Colonic mucosa (tissue), 4 donors: Measurements from ENCODE around the gene OPRL1. TPM values are rescaled to one million over a fixed set of nuclear protein-coding genes. Genes with fewer than 3 reads are reported as not detected.

ENCODE experiments used
- DNase-seq: peaks from one replicate; pipeline ENCODE4 v3.0.0-alpha.2; 2020
- H3K27ac ChIP-seq: fragments of 200-600 bp; one replicate; pipeline ENCODE4 v1.8.0; 2021
- H3K27me3 ChIP-seq: fragments of 200-600 bp; one replicate; pipeline ENCODE4 v1.8.0; 2021
- H3K36me3 ChIP-seq: fragments of 200-600 bp; one replicate; pipeline ENCODE4 v1.8.0; 2021
- H3K4me1 ChIP-seq: fragments of 200-600 bp; one replicate; pipeline ENCODE4 v1.8.0; 2021; ENCODE audit warnings: mild to moderate bottlenecking
- H3K4me3 ChIP-seq: fragments of 200-600 bp; one replicate; pipeline ENCODE4 v1.8.0; 2021
- H3K9ac ChIP-seq, 2 donors: one replicate each; pipeline ENCODE4 v1.7.0; 2013; ENCODE audit warnings: control low read depth in 2 of 2, low read depth in 2 of 2, low read length in 2 of 2
- H3K9me3 ChIP-seq: fragments of 200-600 bp; one replicate; pipeline ENCODE4 v1.8.0; 2021
- intact Hi-C: fragments of 100-400 bp; cut with DNase I; formaldehyde crosslinking; loops from one replicate; pipeline ENCODE4 v1.14.1; 2022
- total RNA-seq, 2 donors: library from RNA; stranded (reverse); fragmentation: NEBNext Ultra II Directional in 1 of 2; extraction: Animal tissue kit (Norgen Biotek cat#: 25700) in 1 of 2; gene quantifications; one replicate each; pipeline ENCODE4 v1.2.1, GENCODE V29; 2021
- TF ChIP-seq, protein P1 (sequence below): fragments of 200-600 bp; IDR thresholded peaks from one replicate; pipeline ENCODE4 v1.8.0; 2022; ENCODE audit warnings: antibody characterized with exemption, mild to moderate bottlenecking
- donor health status: healthy.
- donor health status: DM: no; HTN: no; CAD: no.
- donor health status: DM: no; HTN: no; CAD: no.

OPRL1 gene
- total RNA-seq, 2 donors from 2014 or later, result 0.24 to 0.25 TPM

DNA sequence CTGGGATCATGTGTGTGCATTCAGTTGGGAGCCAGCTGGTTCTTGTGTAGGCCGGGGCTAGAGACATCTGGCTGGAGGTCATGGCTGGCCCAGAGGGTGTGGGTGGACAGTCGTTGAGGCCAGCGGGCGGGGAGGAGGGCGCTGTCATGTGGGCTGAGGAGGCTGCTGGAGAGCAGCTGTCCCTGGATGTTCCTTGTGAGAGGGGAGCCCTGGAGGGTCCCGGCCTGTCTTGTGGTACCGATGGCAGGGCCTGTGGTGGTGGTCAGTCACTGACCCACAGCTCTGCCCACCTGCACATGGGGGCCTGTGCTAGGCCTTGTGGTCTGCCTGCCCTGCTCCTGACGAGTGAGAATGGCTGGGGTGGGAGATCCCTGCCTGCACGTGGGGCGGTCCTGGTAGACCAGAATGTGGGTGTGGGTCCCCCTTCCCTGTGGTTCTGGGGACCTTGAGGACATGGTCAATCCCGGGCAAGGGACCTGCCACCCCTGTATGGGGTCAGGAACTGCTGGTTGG lies 45.8 kb upstream of the OPRL1 start:
- peaks cover 18% of the 10 kb centered on the region for H3K27me3 ChIP-seq
- no peak for DNase-seq
- H3K36me3 ChIP-seq, result peaks cover 16% of the 10 kb centered on the region
- no peaks in the 10 kb centered on the region for H3K9me3 ChIP-seq
- H3K27ac ChIP-seq, result no peak overlapping the region
- no peak overlapping the region for H3K9ac ChIP-seq
- H3K4me1 ChIP-seq, result peaks cover 16% of the 10 kb centered on the region
- TF ChIP-seq, protein P1, sequence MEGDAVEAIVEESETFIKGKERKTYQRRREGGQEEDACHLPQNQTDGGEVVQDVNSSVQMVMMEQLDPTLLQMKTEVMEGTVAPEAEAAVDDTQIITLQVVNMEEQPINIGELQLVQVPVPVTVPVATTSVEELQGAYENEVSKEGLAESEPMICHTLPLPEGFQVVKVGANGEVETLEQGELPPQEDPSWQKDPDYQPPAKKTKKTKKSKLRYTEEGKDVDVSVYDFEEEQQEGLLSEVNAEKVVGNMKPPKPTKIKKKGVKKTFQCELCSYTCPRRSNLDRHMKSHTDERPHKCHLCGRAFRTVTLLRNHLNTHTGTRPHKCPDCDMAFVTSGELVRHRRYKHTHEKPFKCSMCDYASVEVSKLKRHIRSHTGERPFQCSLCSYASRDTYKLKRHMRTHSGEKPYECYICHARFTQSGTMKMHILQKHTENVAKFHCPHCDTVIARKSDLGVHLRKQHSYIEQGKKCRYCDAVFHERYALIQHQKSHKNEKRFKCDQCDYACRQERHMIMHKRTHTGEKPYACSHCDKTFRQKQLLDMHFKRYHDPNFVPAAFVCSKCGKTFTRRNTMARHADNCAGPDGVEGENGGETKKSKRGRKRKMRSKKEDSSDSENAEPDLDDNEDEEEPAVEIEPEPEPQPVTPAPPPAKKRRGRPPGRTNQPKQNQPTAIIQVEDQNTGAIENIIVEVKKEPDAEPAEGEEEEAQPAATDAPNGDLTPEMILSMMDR, result no peak
- no peak overlapping the region for H3K4me3 ChIP-seq
- intact Hi-C loops, result no loop called here

DNA sequence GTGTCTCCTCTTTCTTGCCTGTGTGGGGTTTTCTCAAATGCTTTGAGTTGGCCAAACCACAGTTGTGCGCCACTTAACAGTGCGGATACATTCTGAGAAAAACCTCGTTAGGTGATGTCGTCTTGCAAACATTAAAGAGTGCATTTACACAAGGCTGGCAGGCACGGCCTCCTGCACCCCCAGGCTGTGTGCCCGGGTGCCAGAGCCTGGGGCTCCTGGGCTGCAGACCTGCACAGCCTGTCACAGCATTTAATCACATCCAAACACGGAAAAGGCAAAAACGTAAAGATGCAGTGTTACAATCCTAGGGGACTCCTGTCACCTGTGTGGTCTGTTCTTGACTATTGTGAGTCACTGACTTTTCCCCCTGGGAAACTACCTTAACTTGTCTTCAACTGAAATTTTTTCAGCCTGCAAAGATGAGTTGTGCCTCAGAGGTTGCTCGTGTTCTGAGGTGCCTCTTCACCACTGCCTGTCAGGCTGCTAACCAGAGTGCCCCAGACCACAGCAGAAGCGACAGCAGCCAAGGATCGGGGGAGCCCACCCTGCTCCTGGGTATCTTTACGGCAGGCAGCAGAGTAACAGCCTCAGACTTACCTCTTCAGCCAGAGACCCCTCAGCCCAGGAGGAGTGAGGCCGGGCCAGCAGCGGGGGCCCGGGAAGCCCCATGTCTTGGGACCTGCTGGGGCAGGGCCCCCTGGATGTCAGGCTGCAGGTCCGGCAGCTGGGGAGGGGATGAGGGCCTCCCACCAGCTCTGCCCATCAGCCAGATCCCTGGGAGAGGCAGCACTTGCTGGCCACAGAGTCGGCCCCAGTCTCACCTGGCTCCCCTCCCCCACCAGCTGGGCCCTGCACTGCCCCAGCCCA lies 44.6 kb upstream of the OPRL1 start:
- TF ChIP-seq, protein P1, result no peak
- Histone ChIP-seq H3K9me3 (no peaks in the 10 kb centered on the region), H3K4me1 (peaks cover 11% of the 10 kb centered on the region), H3K9ac (no peak overlapping the region), H3K36me3 (peaks cover 8% of the 10 kb centered on the region), H3K27ac (no peak overlapping the region), H3K4me3 (no peak overlapping the region), H3K27me3 (peaks cover 19% of the 10 kb centered on the region)
- DNase-seq, result no peak
- intact Hi-C loops, result no loop called here

DNA sequence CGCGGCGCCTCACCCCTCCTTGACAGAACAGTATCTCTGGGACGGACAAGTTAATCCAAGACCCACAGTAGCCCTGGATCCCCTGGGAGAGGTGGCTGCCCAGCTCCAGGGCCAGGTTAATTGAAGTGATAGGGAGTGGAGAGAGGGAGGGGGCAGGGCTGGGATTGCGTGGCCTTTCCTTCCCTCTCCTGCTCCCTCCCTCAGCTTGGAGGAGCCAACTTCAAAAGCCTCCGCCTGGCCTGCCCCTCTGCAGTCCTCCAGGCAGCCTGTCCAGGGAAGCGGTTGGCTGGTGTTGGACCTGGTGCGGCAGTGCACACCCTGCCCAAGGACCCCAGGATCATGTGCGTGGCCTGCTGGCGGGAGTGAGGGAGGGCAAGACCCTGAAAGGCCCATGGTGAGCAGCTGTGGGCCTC lies 43.9 kb upstream of the OPRL1 start, which contains the start of gene C20orf204:
C20orf204 (plus strand) TSS at position 250 of the 413 bp plus-strand sequence; CDS start at position 392, 142 bp downstream.
- H3K9me3 ChIP-seq, result no peaks in the 10 kb centered on the region
- TF ChIP-seq, protein P1, result no peak
- H3K4me3 ChIP-seq, result no peak within 1 kb of the TSS
- no peak for DNase-seq
- H3K27me3 ChIP-seq, result peaks cover 26% of the 10 kb centered on the region
- H3K27ac ChIP-seq, result no peak within 1 kb of the TSS
- H3K4me1 ChIP-seq, result peaks cover 6% of the 10 kb centered on the region
- intact Hi-C loops, result no loop called here
- no peak within 1 kb of the TSS for H3K9ac ChIP-seq
- peaks cover 8% of the 10 kb centered on the region for H3K36me3 ChIP-seq

DNA sequence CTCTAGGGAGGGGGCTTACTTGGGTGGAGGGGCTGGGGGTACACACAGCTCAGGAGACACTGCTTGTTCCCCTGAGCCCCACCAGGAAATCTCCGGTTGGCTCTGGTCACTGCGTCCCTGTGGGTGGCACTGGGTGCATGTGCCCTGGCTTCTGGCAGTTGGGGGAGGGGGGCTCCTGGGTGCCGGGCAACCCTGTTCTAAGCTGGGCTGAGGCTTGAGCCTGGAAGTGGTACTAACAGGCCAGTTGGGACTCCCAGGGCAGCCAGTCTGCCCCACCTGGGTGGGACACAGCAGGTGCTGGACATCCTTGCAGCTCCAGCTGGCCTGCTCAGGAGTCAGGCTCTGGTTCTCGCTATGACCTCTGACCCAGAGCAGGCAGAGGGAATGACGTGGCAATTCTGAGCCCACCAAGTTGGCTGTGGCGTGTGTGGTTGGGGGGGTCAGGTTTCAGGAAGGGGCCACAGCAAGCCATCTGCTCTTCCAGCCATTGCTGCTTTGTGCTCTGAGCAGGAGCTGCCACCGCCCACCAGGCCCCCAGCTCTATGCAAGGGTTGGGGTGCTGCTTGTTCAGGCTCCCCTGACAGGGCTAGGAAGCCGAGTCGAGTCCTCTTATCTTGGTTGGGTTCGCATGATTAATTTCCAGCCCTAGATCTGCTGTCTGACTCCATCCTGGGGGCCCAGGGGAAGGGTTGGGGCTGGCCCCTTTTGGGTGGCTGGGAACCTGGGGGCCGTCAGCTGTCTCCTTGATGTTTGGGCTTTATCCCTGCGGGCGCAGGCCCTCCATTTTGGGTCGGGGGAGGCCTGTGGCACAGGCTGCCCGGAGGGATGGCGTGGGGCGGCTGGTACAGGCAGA lies 43.3 kb upstream of the OPRL1 start:
- H3K36me3 ChIP-seq, result peaks cover 8% of the 10 kb centered on the region
- H3K9me3 ChIP-seq, result no peaks in the 10 kb centered on the region
- no peak overlapping the region for H3K27ac ChIP-seq
- TF ChIP-seq, protein P1, result no peak
- H3K4me3 ChIP-seq, result no peak overlapping the region
- H3K27me3 ChIP-seq, result peaks cover 32% of the 10 kb centered on the region
- no peak for DNase-seq
- no peak overlapping the region for H3K9ac ChIP-seq
- intact Hi-C loops, result no loop called here
- H3K4me1 ChIP-seq, result peaks cover 6% of the 10 kb centered on the region

DNA sequence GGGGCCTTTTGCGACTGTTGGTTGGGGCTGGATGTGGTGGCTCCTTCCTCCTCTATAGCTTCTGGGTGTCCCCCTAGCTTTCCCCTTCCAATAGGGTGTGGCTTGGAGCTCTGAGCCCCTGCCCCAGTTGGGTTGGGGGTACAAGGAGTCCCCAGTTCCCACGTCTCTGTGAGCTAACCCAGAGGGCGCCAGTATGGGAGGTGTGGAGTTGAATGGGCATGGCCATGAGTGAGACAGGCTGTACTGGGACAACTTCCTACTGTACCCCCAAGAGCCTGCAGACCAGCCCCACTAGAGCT lies 42.7 kb upstream of the OPRL1 start:
- Histone ChIP-seq H3K9me3 (no peaks in the 10 kb centered on the region), H3K27me3 (peaks cover 38% of the 10 kb centered on the region), H3K4me1 (peaks cover 6% of the 10 kb centered on the region), H3K36me3 (peaks cover 8% of the 10 kb centered on the region), H3K9ac (no peak overlapping the region), H3K27ac (no peak overlapping the region), H3K4me3 (no peak overlapping the region)
- no peak for DNase-seq
- intact Hi-C loops, result no loop called here
- TF ChIP-seq, protein P1, result no peak
